Epithelial cell of proximal tubule (primary cell): ENCODE results near the gene SLC49A3. TPM values are rescaled to one million over a fixed set of nuclear protein-coding genes. Genes with fewer than 3 reads are reported as not detected.

Source experiments
- DNase-seq: peaks from one replicate; pipeline ENCODE4 v3.0.0-alpha.2; 2011; ENCODE audit warnings: low read depth
- H3K4me3 ChIP-seq: 2 replicates; pipeline ENCODE4 v1.5.1; 2011; ENCODE audit warnings: low read depth, mild to moderate bottlenecking, low read length
- CTCF ChIP-seq: conservative IDR thresholded peaks from 2 replicates; pipeline ENCODE4 v1.5.1; 2012; ENCODE audit warnings: low read depth, mild to moderate bottlenecking, low read length
- total RNA-seq: library from RNA; depleted of rRNA; stranded (reverse); fragments of >200 nt; gene quantifications from 2 replicates; pipeline ENCODE4 v1.2.3, GENCODE V29; 2015

Gene SLC49A3
- total RNA-seq, 1 donor from 2014 or later: 4.1 TPM

- DNase-seq: no peak
- no peak for TF ChIP-seq CTCF
- no peak overlapping the region for H3K4me3 ChIP-seq
Measured at GRCh38 chr4:634599-634985, 54.4 kb downstream of the SLC49A3 start.

GRCh38 chr4:633976-634598, 54.9 kb downstream of the SLC49A3 start:
- DNase-seq: no peak
- TF ChIP-seq CTCF: no peak
- no peak overlapping the region for H3K4me3 ChIP-seq

- H3K4me3 ChIP-seq: no peak overlapping the region
- DNase-seq: no peak
- no peak for TF ChIP-seq CTCF
Measured at GRCh38 chr4:633406-633805, 55.5 kb downstream of the SLC49A3 start.

- TF ChIP-seq CTCF: no peak
- H3K4me3 ChIP-seq: no peak overlapping the region
- DNase-seq: no peak
Measured at GRCh38 chr4:632926-633325, 56.0 kb downstream of the SLC49A3 start.

GRCh38 chr4:632196-632790, 56.7 kb downstream of the SLC49A3 start:
- H3K4me3 ChIP-seq: no peak overlapping the region
- no peak for TF ChIP-seq CTCF
- no peak for DNase-seq

Other genes starting within 250 kb of the SLC49A3 start
- 10.3 and 18.5 TPM in 2 replicates for gene ZNF721, start 190.0 kb downstream of the SLC49A3 start, total RNA-seq
- gene PIGG, start 189.9 kb downstream of the SLC49A3 start, total RNA-seq: 32.3 and 38.6 TPM in 2 replicates
- gene TMEM271, start 112.9 kb downstream of the SLC49A3 start, total RNA-seq: not detected in 2 replicates
- gene PDE6B, start 63.6 kb downstream of the SLC49A3 start, total RNA-seq: 4.1 and 5.7 TPM in 2 replicates
- gene ATP5ME, start 14.9 kb downstream of the SLC49A3 start, total RNA-seq: 138 and 192 TPM in 2 replicates
- gene MYL5, start 14.6 kb downstream of the SLC49A3 start, total RNA-seq: 4.0 and 6.3 TPM in 2 replicates
- 34.6 and 35.2 TPM in 2 replicates for gene PCGF3, start 16.7 kb upstream of the SLC49A3 start, total RNA-seq
- 0.81 TPM in 1 of 2 replicates, not detected in the other for gene CPLX1, start 137.0 kb upstream of the SLC49A3 start, total RNA-seq
- gene GAK, start 243.2 kb upstream of the SLC49A3 start, total RNA-seq: 105 and 123 TPM in 2 replicates
- 10.2 and 11.4 TPM in 2 replicates for gene TMEM175, start 243.3 kb upstream of the SLC49A3 start, total RNA-seq